ENCODE results near the gene ZBTB37. TPM values are rescaled to one million over a fixed set of nuclear protein-coding genes. Genes with fewer than 3 reads are reported as not detected.
"Not testable (repeated sequence)": the region's sequence is repeated elsewhere in the genome, so short reads cannot be mapped to it uniquely, and the experiment has no call there.

ZBTB37 gene
- total and polyA plus RNA-seq, 2 experiments from 2014 or later, result 0.90 to 5.6 TPM

GRCh38 chr1:173917635-173918493, 49.7 kb downstream of the ZBTB37 start:
- TF ChIP-seq EZH2phosphoT487 (IDR thresholded peaks at IDR 0.05; ENCODE audit: insufficient read depth, low read depth) (no peak), EZH2 (IDR thresholded peaks at IDR 0.05; ENCODE audit: insufficient read depth, poor library complexity, severe bottlenecking) (no peak)
- Histone ChIP-seq H3K4me3 (no peak overlapping the region), H3K9me3 (ENCODE audit: low read depth) (no peaks in the 10 kb centered on the region), H3K36me3 (ENCODE audit: low read depth) (no peaks in the 10 kb centered on the region), H3F3A (ENCODE audit: insufficient read depth) (no peaks in the 10 kb centered on the region), H3K79me2 (ENCODE audit: insufficient read depth) (no peaks in the 10 kb centered on the region), H4K20me1 (ENCODE audit: insufficient read depth) (no peaks in the 10 kb centered on the region), H3K4me2 (ENCODE audit: unreplicated experiment) (no peak overlapping the region), H3K4me1 (ENCODE audit: insufficient read depth) (no peaks in the 10 kb centered on the region), H3K27ac (no peak overlapping the region), H3K9ac (no peak overlapping the region), H2AFZ (no peak overlapping the region), H3K27me3 (replicated peaks; ENCODE audit: insufficient read depth) (no peaks in the 10 kb centered on the region), H3K9me2 (ENCODE audit: insufficient read depth) (no peaks in the 10 kb centered on the region)
- in situ Hi-C loops (cut with MboI), result no loop called here
- DNase-seq, result no peak
- WGBS, 2 experiments (ENCODE audit: low coverage in 1 of 2, low lambda C conversion rate in 2 of 2, missing lambda C conversion rate in 2 of 2), result 67 to 69% methylated on average over 12 of the region's 12 CpGs

- H3K79me2 ChIP-seq (ENCODE audit: insufficient read depth), result no peaks in the 10 kb centered on the region
- no peak overlapping the region for H3K4me3 ChIP-seq
- in situ Hi-C loops (cut with MboI), result no loop called here
- TF ChIP-seq EZH2 (IDR thresholded peaks at IDR 0.05; ENCODE audit: insufficient read depth, poor library complexity, severe bottlenecking) (no peak), EZH2phosphoT487 (IDR thresholded peaks at IDR 0.05; ENCODE audit: insufficient read depth, low read depth) (no peak)
- no peak overlapping the region for H3K27ac ChIP-seq
- H2AFZ ChIP-seq, result no peak overlapping the region
- WGBS, 2 experiments (ENCODE audit: low coverage in 1 of 2, low lambda C conversion rate in 2 of 2, missing lambda C conversion rate in 2 of 2), result 54% methylated on average over 5 of the region's 5 CpGs
- no peak overlapping the region for H3K9ac ChIP-seq
- H3K4me1 ChIP-seq (ENCODE audit: insufficient read depth), result no peaks in the 10 kb centered on the region
- no peaks in the 10 kb centered on the region for H3K27me3 ChIP-seq (replicated peaks; ENCODE audit: insufficient read depth)
- H3F3A ChIP-seq (ENCODE audit: insufficient read depth), result no peaks in the 10 kb centered on the region
- no peaks in the 10 kb centered on the region for H3K9me2 ChIP-seq (ENCODE audit: insufficient read depth)
- H3K9me3 ChIP-seq (ENCODE audit: low read depth), result no peaks in the 10 kb centered on the region
- H4K20me1 ChIP-seq (ENCODE audit: insufficient read depth), result no peaks in the 10 kb centered on the region
- H3K36me3 ChIP-seq (ENCODE audit: low read depth), result no peaks in the 10 kb centered on the region
- no peak for DNase-seq
- no peak overlapping the region for H3K4me2 ChIP-seq (ENCODE audit: unreplicated experiment)
Observed at GRCh38 chr1:173920861-173921260, 52.7 kb downstream of the ZBTB37 start.

- no peak overlapping the region for H3K9ac ChIP-seq
- H3F3A ChIP-seq (ENCODE audit: insufficient read depth), result no peaks in the 10 kb centered on the region; the same call in 1 of the 2 replicates
- H4K20me1 ChIP-seq (ENCODE audit: insufficient read depth), result no peaks in the 10 kb centered on the region
- H3K4me1 ChIP-seq (ENCODE audit: insufficient read depth), result no peaks in the 10 kb centered on the region
- H3K4me2 ChIP-seq (ENCODE audit: unreplicated experiment), result no peak overlapping the region
- H2AFZ ChIP-seq, result no peak overlapping the region
- in situ Hi-C loops (cut with MboI), result no loop called here
- peaks cover 4% of the 10 kb centered on the region; the same call in 1 of the 2 replicates for H3K36me3 ChIP-seq (ENCODE audit: low read depth)
- TF ChIP-seq EZH2phosphoT487 (IDR thresholded peaks at IDR 0.05; ENCODE audit: insufficient read depth, low read depth) (no peak), EZH2 (IDR thresholded peaks at IDR 0.05; ENCODE audit: insufficient read depth, poor library complexity, severe bottlenecking) (no peak)
- H3K27ac ChIP-seq, result no peak overlapping the region
- WGBS, 2 experiments (ENCODE audit: low coverage in 1 of 2, low lambda C conversion rate in 2 of 2, missing lambda C conversion rate in 2 of 2), result 85 to 89% methylated on average over 8 of the region's 8 CpGs
- H3K4me3 ChIP-seq, result no peak overlapping the region
- no peak for DNase-seq
- no peaks in the 10 kb centered on the region for H3K9me2 ChIP-seq (ENCODE audit: insufficient read depth)
- H3K79me2 ChIP-seq (ENCODE audit: insufficient read depth), result no peaks in the 10 kb centered on the region
- no peaks in the 10 kb centered on the region for H3K27me3 ChIP-seq (replicated peaks; ENCODE audit: insufficient read depth)
- H3K9me3 ChIP-seq (ENCODE audit: low read depth), result no peaks in the 10 kb centered on the region
Observed at GRCh38 chr1:173925306-173926242, 57.4 kb downstream of the ZBTB37 start.

GRCh38 chr1:173930541-173930940, 62.4 kb downstream of the ZBTB37 start:
- H3K9ac ChIP-seq; H3K9me2 ChIP-seq (ENCODE audit: insufficient read depth); H3K27ac ChIP-seq; in situ Hi-C loops (cut with MboI); DNase-seq; H3K4me3 ChIP-seq; H3F3A ChIP-seq (ENCODE audit: insufficient read depth); H3K79me2 ChIP-seq (ENCODE audit: insufficient read depth); H3K9me3 ChIP-seq (ENCODE audit: low read depth); H4K20me1 ChIP-seq (ENCODE audit: insufficient read depth); H3K27me3 ChIP-seq (replicated peaks; ENCODE audit: insufficient read depth); H3K4me1 ChIP-seq (ENCODE audit: insufficient read depth); H3K4me2 ChIP-seq (ENCODE audit: unreplicated experiment); H2AFZ ChIP-seq: not testable (repeated sequence)
- WGBS, 2 experiments (ENCODE audit: low coverage in 1 of 2, low lambda C conversion rate in 2 of 2, missing lambda C conversion rate in 2 of 2), result 87 to 93% methylated on average over 5 of the region's 5 CpGs
- H3K36me3 ChIP-seq (ENCODE audit: low read depth), result peaks cover 46% of the 10 kb centered on the region

Data from GM23248 (cell line).